DND-41 (cell line): Measurements from ENCODE around the gene NAP1L4.

Source experiments
- ATAC-seq: fragments of 200-7000 bp; cut with Tn5 transposase; 3 replicates; pipeline ENCODE4 v1.9.1; 2021; ENCODE audit warnings: low read depth; ENCODE audit not compliant: insufficient read depth
- DNase-seq: peaks from one replicate; pipeline ENCODE4 v3.0.0-alpha.2; 2020
- H2AFZ ChIP-seq: 2 replicates; pipeline ENCODE4 v1.6.0; 2012; ENCODE audit warnings: low read depth, low read length
- H3K27ac ChIP-seq: 2 replicates; pipeline ENCODE4 v1.5.1; 2012; ENCODE audit warnings: low read length, inconsistent platforms
- H3K27me3 ChIP-seq: fragments of 200-600 bp; sonication (generic); 2 replicates; pipeline ENCODE4 v1.6.0; 2012; ENCODE audit warnings: low read length, mild to moderate bottlenecking, inconsistent platforms; ENCODE audit not compliant: insufficient read depth, poor library complexity
- H3K36me3 ChIP-seq: 2 replicates; pipeline ENCODE4 v1.5.1; 2012; ENCODE audit warnings: low read length, inconsistent platforms; ENCODE audit not compliant: insufficient read depth
- H3K4me1 ChIP-seq: 2 replicates; pipeline ENCODE4 v1.5.1; 2012; ENCODE audit warnings: mild to moderate bottlenecking, low read length; ENCODE audit not compliant: insufficient read depth
- H3K4me2 ChIP-seq: 2 replicates; pipeline ENCODE4 v1.6.0; 2012; ENCODE audit warnings: mild to moderate bottlenecking, moderate library complexity, low read length, inconsistent platforms; ENCODE audit not compliant: insufficient read depth
- H3K4me3 ChIP-seq, 2 experiments: fragments of 200-600 bp in 1 of 2; shearing (Covaris generic) in 1 of 2; 2 replicates each; pipeline ENCODE4 v1.5.1; 2012 to 2016; ENCODE audit warnings: inconsistent platforms in 2 of 2, low read length in 2 of 2, mild to moderate bottlenecking in 2 of 2, low read depth in 1 of 2, moderate library complexity in 1 of 2
- H3K79me2 ChIP-seq: 2 replicates; pipeline ENCODE4 v1.6.0; 2012; ENCODE audit warnings: low read length, inconsistent platforms; ENCODE audit not compliant: insufficient read depth
- H3K9ac ChIP-seq: 2 replicates; pipeline ENCODE4 v1.6.0; 2012; ENCODE audit warnings: low read depth, mild to moderate bottlenecking, inconsistent platforms, low read length, moderate library complexity
- H3K9me3 ChIP-seq: 2 replicates; pipeline ENCODE4 v1.5.1; 2012; ENCODE audit warnings: low read length, moderate library complexity, mild to moderate bottlenecking, inconsistent platforms; ENCODE audit not compliant: insufficient read depth, severe bottlenecking
- H4K20me1 ChIP-seq: 2 replicates; pipeline ENCODE4 v1.6.0; 2012; ENCODE audit warnings: low read length; ENCODE audit not compliant: insufficient read depth
- EZH2 ChIP-seq: IDR thresholded peaks from 3 replicates; pipeline ENCODE4 v1.6.1; 2012; ENCODE audit warnings: borderline replicate concordance, low read depth, mild to moderate bottlenecking, moderate library complexity, low read length, inconsistent platforms; ENCODE audit not compliant: severe bottlenecking
- TF ChIP-seq, protein P1 (sequence below): IDR thresholded peaks from 2 replicates; pipeline ENCODE4 v1.5.1; 2012; ENCODE audit warnings: borderline replicate concordance, low read length, moderate library complexity, mild to moderate bottlenecking; ENCODE audit not compliant: poor library complexity, severe bottlenecking; ENCODE audit errors: extremely low read depth

Gene NAP1L4, protein sequence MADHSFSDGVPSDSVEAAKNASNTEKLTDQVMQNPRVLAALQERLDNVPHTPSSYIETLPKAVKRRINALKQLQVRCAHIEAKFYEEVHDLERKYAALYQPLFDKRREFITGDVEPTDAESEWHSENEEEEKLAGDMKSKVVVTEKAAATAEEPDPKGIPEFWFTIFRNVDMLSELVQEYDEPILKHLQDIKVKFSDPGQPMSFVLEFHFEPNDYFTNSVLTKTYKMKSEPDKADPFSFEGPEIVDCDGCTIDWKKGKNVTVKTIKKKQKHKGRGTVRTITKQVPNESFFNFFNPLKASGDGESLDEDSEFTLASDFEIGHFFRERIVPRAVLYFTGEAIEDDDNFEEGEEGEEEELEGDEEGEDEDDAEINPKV

DNA sequence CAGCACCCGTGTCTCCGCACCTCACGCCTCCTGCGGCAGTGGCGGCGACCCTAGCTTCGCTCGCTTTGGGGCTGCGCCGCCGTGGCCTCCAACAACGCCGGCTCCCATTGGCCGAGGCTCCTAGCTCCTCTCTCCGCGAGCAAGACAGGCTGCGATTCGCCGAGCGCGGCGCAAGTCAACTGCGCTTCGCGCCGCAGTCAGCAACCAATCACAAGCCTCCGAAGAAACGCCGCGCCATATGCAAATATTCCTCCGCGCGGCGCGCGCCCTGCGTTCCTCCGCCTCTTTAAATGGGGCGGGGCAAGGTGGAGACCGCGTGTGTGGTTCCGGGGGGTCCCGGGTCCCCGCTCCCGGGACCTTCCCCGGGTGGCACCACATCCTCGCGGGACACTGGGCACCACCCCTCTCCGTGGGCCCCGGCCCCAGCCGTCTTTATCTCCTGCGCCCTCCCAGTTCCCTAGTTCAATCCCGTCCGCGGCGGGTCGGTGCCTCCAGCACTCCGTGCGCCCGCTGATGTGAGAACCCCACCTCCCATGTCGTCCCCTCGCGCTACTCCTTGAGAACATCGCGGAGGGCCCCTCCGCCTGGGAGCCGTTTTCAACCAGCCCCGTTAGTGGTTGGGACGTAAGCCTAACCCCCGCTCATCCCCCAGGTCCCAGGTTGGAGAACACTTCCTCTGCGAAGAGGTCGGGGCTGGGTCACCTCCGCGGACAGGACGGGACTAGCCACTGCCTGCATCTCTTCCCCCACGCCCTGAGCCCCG is at the start of gene NAP1L4:
TSS of gene NAP1L4 (minus strand) at position 96 of the 763 bp plus-strand sequence. CDS start 13,109 bp downstream, outside the sequence.
- peak within 1 kb of the TSS; percentile 94 for H3K9ac ChIP-seq
- peak; percentile 98 for DNase-seq
- peaks cover 54% of the 10 kb centered on the region for H3K79me2 ChIP-seq
- H3K27ac ChIP-seq: peak within 1 kb of the TSS; percentile 85
- peak; percentile 90 for ATAC-seq
- peak within 1 kb of the TSS; percentile 97 for H2AFZ ChIP-seq
- H3K4me1 ChIP-seq: peaks cover 42% of the 10 kb centered on the region
- H3K36me3 ChIP-seq: peaks cover 13% of the 10 kb centered on the region
- TF ChIP-seq, protein P1, sequence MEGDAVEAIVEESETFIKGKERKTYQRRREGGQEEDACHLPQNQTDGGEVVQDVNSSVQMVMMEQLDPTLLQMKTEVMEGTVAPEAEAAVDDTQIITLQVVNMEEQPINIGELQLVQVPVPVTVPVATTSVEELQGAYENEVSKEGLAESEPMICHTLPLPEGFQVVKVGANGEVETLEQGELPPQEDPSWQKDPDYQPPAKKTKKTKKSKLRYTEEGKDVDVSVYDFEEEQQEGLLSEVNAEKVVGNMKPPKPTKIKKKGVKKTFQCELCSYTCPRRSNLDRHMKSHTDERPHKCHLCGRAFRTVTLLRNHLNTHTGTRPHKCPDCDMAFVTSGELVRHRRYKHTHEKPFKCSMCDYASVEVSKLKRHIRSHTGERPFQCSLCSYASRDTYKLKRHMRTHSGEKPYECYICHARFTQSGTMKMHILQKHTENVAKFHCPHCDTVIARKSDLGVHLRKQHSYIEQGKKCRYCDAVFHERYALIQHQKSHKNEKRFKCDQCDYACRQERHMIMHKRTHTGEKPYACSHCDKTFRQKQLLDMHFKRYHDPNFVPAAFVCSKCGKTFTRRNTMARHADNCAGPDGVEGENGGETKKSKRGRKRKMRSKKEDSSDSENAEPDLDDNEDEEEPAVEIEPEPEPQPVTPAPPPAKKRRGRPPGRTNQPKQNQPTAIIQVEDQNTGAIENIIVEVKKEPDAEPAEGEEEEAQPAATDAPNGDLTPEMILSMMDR: no peak
- no peak for TF ChIP-seq EZH2
- H3K27me3 ChIP-seq: no peaks in the 10 kb centered on the region
- peak within 1 kb of the TSS; percentile 92 for H3K4me2 ChIP-seq
- H4K20me1 ChIP-seq: peaks cover 34% of the 10 kb centered on the region
- H3K9me3 ChIP-seq: no peaks in the 10 kb centered on the region
- H3K4me3 ChIP-seq: peak within 1 kb of the TSS; percentile 74 to 99

DNA sequence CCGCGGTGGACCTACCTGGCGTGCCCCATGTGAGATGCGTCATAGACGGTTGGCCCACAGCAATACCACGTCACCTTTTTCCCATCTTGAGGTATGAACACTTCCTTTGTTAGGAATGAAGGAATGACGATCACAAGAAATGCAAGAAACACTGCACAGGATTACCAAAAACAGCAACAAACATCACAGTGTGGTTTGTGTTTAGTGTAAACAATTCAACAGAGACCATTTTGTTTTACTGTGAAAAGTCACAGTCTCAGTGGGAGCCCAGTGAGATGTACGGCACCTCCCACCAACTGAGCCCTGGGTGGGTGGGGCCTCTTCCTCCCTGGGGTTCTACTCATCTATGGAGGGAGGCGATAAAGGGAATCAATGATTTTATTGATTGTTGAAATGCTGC is 48.8 kb upstream of the NAP1L4 start:
- Histone ChIP-seq H3K9ac (no peak overlapping the region), H3K4me3 (no peak overlapping the region), H3K27me3 (no peaks in the 10 kb centered on the region), H3K9me3 (no peaks in the 10 kb centered on the region), H3K4me2 (no peak overlapping the region), H3K79me2 (peaks cover 42% of the 10 kb centered on the region), H2AFZ (no peak overlapping the region), H3K36me3 (peaks cover 93% of the 10 kb centered on the region), H3K4me1 (no peaks in the 10 kb centered on the region), H3K27ac (no peak overlapping the region), H4K20me1 (peaks cover 47% of the 10 kb centered on the region)
- TF ChIP-seq, protein P1: no peak
- TF ChIP-seq EZH2: no peak
- ATAC-seq (no peak), DNase-seq (no peak)

DNA sequence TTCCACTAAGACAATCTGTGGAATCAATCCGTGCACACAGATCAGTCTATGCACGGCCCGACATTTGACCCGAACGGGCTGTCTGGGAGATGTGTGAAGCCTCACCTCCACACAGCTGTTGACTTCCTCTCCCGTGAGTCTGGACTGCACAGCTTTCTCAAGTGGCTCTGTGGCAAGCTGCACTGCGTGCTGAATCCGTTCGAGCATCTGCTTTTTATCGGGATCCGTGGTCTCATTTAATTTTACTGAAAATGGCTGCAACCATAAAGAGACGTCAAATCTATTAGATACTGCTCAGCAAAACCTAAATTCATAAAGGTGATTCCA is 45.8 kb upstream of the NAP1L4 start:
- Histone ChIP-seq H3K27me3 (no peaks in the 10 kb centered on the region), H4K20me1 (peaks cover 23% of the 10 kb centered on the region), H3K4me1 (no peaks in the 10 kb centered on the region), H3K27ac (no peak overlapping the region), H3K9ac (no peak overlapping the region), H3K79me2 (peaks cover 13% of the 10 kb centered on the region), H3K9me3 (no peaks in the 10 kb centered on the region), H3K36me3 (peaks cover 84% of the 10 kb centered on the region), H3K4me2 (no peak overlapping the region), H3K4me3 (no peak overlapping the region), H2AFZ (no peak overlapping the region)
- no peak for TF ChIP-seq EZH2
- TF ChIP-seq, protein P1: no peak
- DNase-seq (no peak), ATAC-seq (no peak)
